Gastroesophageal sphincter (tissue), 4 donors: Measurements from ENCODE around the gene NAGPA. TPM values are rescaled to one million over a fixed set of nuclear protein-coding genes. Genes with fewer than 3 reads are reported as not detected.

Experiments
- ATAC-seq: fragments of 150-250 bp; one replicate; pipeline ENCODE4 v1.9.1; 2016; ENCODE audit warnings: mild to moderate bottlenecking, moderate library complexity
- H3K27ac ChIP-seq, 4 donors: fragments of 200-600 bp; sonication (generic) in 3 of 4; 1 replicate in 3 of 4; 2 replicates in 1 of 4; pipeline ENCODE4 v1.5.1; 2016 to 2019
- H3K27me3 ChIP-seq: fragments of 200-600 bp; sonication (generic); one replicate; pipeline ENCODE4 v1.5.1; 2019
- H3K36me3 ChIP-seq, 2 donors: fragments of 200-600 bp; sonication (generic); one replicate each; pipeline ENCODE4 v1.5.1; 2019; ENCODE audit warnings: control low read depth in 1 of 2
- H3K4me1 ChIP-seq, 3 donors: fragments of 200-600 bp; sonication (generic); 1 replicate in 2 of 3; 2 replicates in 1 of 3; pipeline ENCODE4 v1.5.1; 2016 to 2019; ENCODE audit warnings: control low read depth in 2 of 3
- H3K4me3 ChIP-seq, 2 donors: fragments of 200-600 bp; sonication (generic); one replicate each; pipeline ENCODE4 v1.5.1; 2019; ENCODE audit warnings: mild to moderate bottlenecking in 1 of 2, moderate library complexity in 1 of 2
- H3K9me3 ChIP-seq, 3 donors: fragments of 200-600 bp; sonication (generic); one replicate each; pipeline ENCODE4 v1.5.1; 2017 to 2019; ENCODE audit warnings: control low read depth in 2 of 3
- EP300 ChIP-seq: sonication (generic); formaldehyde crosslinking; IDR thresholded peaks from one replicate; pipeline ENCODE4 v1.6.1; 2017; ENCODE audit warnings: antibody characterized with exemption, mild to moderate bottlenecking
- POLR2A ChIP-seq, 2 donors: fragments of 450-650 bp; IDR thresholded peaks; one replicate each; pipeline ENCODE4 v1.6.1; 2017; ENCODE audit warnings: antibody characterized with exemption in 2 of 2, mild to moderate bottlenecking in 2 of 2, moderate library complexity in 1 of 2
- POLR2AphosphoS5 ChIP-seq: sonication (generic); formaldehyde crosslinking; IDR thresholded peaks from one replicate; pipeline ENCODE4 v1.6.1; 2017; ENCODE audit warnings: antibody characterized with exemption
- WGBS, 2 donors: methylation state at CpG; one replicate each; pipeline ENCODE4 v1.1.5; 2018; ENCODE audit warnings: low coverage in 1 of 2; 5-methylcytosine and 5-hydroxymethylcytosine counted together
- total RNA-seq, 4 donors: library from RNA; depleted of rRNA; stranded (reverse); fragments of >200 nt; gene quantifications; one replicate each; pipeline ENCODE4 v1.1.0, GENCODE V29; 2016
- TF ChIP-seq, protein P1 (sequence below), 4 experiments: fragments of 200-600 bp in 2 of 4; fragments of 450-650 bp in 2 of 4; sonication (generic) in 1 of 4; IDR thresholded peaks; one replicate each; pipeline ENCODE4 v1.5.1; 2017 to 2019; ENCODE audit warnings: antibody characterized with exemption in 4 of 4, mild to moderate bottlenecking in 2 of 4, moderate library complexity in 2 of 4

NAGPA gene
- total RNA-seq, 4 donors from 2014 or later, result 17.8 to 37.8 (median 27.7) TPM

DNA sequence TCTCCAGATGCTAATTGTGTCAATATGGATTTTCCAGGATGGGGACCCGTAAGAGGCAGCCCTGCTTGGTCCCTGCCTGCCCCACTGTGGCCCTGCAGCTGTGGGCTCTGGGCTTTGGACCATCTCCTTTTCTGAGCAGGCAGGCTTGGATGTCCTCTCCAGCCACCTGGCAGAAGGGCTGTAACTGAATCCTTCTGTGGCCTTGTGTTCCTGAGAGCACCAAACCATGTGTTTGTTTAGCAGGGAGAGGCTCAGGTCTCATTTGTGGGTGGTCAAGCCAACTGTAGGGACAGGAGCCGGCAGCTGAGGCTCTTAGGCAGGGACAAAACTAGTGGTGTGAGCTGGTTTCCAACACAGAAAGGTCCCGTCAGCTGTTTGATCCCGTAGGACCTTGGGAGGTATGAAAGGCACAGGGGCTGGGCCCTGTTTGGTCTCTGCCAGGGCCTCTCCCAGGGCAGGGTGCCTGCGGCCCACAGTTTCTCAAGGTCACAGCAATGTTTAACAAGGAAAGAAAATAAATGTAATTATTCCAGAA is 57.1 kb downstream of the NAGPA start:
- ATAC-seq, result no peak
- Histone ChIP-seq H3K9me3 (peaks cover 0 to 4% (median 0%) of the 10 kb centered on the region in 3 donors), H3K36me3 (no peaks in the 10 kb centered on the region), H3K27ac (no peak overlapping the region), H3K27me3 (peaks cover under 1% of the 10 kb centered on the region), H3K4me3 (no peak overlapping the region), H3K4me1 (peaks cover 0 to 2% (median 0%) of the 10 kb centered on the region in 3 donors)
- 76% methylated on average over 2 of the region's 5 CpGs; no CpG with 5 or more reads in 1 of the 2 donors for WGBS, 2 donors
- TF ChIP-seq EP300 (no peak), POLR2AphosphoS5 (no peak), POLR2A (IDR thresholded peaks at IDR 0.05) (no peak)
- TF ChIP-seq, protein P1, sequence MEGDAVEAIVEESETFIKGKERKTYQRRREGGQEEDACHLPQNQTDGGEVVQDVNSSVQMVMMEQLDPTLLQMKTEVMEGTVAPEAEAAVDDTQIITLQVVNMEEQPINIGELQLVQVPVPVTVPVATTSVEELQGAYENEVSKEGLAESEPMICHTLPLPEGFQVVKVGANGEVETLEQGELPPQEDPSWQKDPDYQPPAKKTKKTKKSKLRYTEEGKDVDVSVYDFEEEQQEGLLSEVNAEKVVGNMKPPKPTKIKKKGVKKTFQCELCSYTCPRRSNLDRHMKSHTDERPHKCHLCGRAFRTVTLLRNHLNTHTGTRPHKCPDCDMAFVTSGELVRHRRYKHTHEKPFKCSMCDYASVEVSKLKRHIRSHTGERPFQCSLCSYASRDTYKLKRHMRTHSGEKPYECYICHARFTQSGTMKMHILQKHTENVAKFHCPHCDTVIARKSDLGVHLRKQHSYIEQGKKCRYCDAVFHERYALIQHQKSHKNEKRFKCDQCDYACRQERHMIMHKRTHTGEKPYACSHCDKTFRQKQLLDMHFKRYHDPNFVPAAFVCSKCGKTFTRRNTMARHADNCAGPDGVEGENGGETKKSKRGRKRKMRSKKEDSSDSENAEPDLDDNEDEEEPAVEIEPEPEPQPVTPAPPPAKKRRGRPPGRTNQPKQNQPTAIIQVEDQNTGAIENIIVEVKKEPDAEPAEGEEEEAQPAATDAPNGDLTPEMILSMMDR (IDR thresholded peaks at IDR 0.05), result no peak

DNA sequence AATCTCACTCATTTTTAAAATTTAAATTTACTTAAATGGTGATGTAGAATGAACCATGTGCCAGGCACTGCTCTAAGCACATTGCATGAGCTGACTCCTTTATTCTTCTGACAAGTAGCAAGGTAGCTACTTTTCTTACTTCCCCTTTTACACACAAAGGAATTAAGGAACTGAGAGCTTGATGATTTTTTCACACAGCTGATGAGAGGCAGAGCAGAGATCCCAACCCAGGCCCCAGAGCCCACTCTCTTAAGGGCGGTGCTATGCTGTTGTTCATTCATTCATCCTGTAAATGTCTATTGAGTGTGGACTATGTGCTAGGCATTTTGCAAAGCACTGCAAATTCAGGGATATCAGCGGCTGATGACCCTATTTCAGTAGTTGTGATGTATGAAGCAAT is 57.7 kb downstream of the NAGPA start:
- Histone ChIP-seq H3K4me1 (no peaks in the 10 kb centered on the region), H3K4me3 (no peak overlapping the region), H3K27me3 (peaks cover 6% of the 10 kb centered on the region), H3K9me3 (peaks cover 0 to 4% (median 0%) of the 10 kb centered on the region in 3 donors), H3K27ac (no peak overlapping the region), H3K36me3 (no peaks in the 10 kb centered on the region)
- no peak for ATAC-seq
- TF ChIP-seq, protein P1 (IDR thresholded peaks at IDR 0.05), result no peak
- TF ChIP-seq POLR2A (IDR thresholded peaks at IDR 0.05), result no peak
- TF ChIP-seq POLR2AphosphoS5, result no peak
- TF ChIP-seq EP300, result no peak
- WGBS, 2 donors, result 67 to 90% methylated on average over 2 of the region's 2 CpGs

Other genes starting within 250 kb of the NAGPA start
- not detected for gene SEPTIN12, start 245.6 kb downstream of the NAGPA start, total RNA-seq
- gene SMIM22, start 238.6 kb downstream of the NAGPA start, total RNA-seq, result not detected
- 10 to 100 TPM; 37.6 to 85.9 (median 62.6) TPM for gene ROGDI, start 231.3 kb downstream of the NAGPA start, total RNA-seq
- gene GLYR1, start 186.6 kb downstream of the NAGPA start, total RNA-seq, result 100 to 1,000 TPM in 2 of 4 donors, 10 to 100 TPM in 2; 86.0 to 129 (median 97.0) TPM
- 10 to 100 TPM; 22.8 to 46.2 (median 28.0) TPM for gene UBN1, start 186.5 kb downstream of the NAGPA start, total RNA-seq
- gene PPL, start 96.8 kb downstream of the NAGPA start, total RNA-seq, result 10 to 100 TPM; 53.7 to 82.5 (median 76.5) TPM
- 1 to 10 TPM in 1 of 4 donors, under 1 TPM in 3; 0.16 to 1.3 (median 0.75) TPM for gene SEC14L5, start 75.6 kb downstream of the NAGPA start, total RNA-seq
- gene C16orf89, start 32.0 kb upstream of the NAGPA start, total RNA-seq, result 10 to 100 TPM in 2 of 4 donors, 1 to 10 TPM in 1, under 1 TPM in 1; 0.62 to 21.0 (median 7.7) TPM
- 10 to 100 TPM in 3 of 4 donors, 1 to 10 TPM in 1; 6.4 to 16.8 (median 12.9) TPM for gene ALG1, start 37.9 kb upstream of the NAGPA start, total RNA-seq
- 10 to 100 TPM in 2 of 4 donors, 1 to 10 TPM in 2; 5.9 to 16.0 (median 9.1) TPM for gene EEF2KMT, start 63.9 kb upstream of the NAGPA start, total RNA-seq